Left kidney (tissue), 2 donors: ENCODE measurements around the gene METTL23. TPM values are rescaled to one million over a fixed set of nuclear protein-coding genes. Genes with fewer than 3 reads are reported as not detected.
"Not testable (repeated sequence)": the region's sequence is repeated elsewhere in the genome, so short reads cannot be mapped to it uniquely, and the experiment has no call there.

Source experiments
- DNase-seq: peaks from one replicate; pipeline ENCODE4 v3.0.0-alpha.2; 2013
- polyA plus RNA-seq: library from polyadenylated mRNA; unstranded; fragments of 120-200 nt; gene quantifications from one replicate; pipeline ENCODE4 v1.2.1, GENCODE V29; 2013; ENCODE audit not compliant: insufficient read length

The METTL23 gene
- polyA plus RNA-seq, 1 donor = 40.6 TPM

GRCh38 chr17:76691379-76692191 is 35.1 kb upstream of the METTL23 start:
- DNase-seq = no peak

- DNase-seq = no peak
Observed at GRCh38 chr17:76695059-76695831, 31.4 kb upstream of the METTL23 start.

DNA sequence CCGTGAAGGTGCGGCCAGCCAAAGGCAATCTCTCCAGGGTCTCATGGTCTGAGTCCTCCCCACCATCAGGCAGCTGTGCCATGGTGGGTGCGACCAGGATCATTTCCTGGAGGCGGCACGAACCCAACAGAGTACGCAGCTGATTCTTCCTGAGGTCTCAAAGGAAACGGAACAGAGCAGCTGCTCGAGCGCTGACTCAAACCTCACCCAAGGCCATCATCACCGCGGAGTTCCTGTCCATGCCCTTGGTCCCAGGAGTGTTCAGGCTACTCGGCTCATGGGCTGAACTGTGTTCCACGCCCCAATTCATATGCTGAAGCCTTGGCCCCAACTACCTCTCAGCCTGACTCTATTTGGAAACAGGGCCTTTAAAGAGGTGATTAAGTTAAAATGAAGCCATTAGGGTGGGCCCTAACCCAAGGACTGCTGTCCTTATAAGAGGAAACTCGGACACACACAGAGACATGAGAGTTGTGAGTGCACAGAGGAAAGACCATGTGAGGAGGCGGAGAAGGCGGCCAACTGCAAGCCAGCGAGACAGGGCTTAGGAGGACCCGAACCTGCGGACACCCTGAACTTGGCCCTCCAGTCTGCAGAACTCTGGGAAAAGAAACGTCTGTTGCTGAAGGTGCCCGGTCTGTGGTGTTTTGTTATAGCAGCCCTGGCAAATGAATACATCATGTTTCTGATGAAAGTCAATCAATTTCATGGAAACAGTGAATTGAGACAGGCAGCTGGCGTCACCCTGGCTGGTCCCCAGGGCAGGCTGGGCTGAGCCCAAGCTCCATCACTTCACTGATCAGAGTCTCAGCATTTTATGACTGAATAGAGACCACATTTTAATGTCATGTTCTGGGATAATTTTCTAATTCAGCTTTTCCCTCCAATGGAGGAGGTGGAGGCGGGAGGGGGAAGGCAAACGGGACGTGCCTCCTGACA is 29.6 kb upstream of the METTL23 start:
- DNase-seq = no peak

DNA sequence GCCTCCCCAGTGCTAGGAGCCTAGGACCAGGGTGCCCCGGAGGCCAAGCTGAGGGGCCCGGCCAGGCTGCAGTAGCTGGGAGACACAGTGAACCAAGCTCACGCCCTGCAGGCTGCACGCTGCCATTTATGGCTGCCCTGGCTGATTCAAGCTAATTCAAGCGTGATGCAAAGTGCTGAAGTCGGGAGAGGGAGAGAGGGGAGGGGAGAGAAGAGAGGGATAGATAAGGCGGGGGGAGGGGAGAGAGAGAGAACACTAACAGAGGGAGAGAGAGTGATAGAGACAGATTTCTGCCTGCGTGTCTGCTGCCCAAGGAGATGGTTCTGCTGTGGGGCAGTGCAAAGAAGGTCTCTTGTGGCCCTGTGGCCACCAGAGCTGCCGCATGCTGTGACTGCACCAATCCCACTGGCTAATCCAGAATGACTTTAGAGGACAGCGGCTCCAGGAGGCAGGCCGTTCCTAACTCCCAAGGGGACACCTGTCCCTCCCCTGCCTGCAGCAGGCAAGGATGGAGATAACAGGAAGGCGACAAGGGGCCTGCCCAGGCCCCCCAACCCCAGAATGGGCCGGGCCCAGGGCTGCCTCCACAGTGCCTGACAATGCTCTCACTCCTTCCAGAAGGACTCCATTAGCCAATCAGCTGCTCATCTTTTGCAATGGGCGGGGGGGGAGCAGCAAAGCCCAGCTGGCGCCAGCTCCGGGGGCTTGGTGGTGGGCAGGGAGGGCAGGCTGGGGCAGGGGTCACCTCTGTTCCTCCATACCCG is 28.8 kb upstream of the METTL23 start:
- DNase-seq = no peak

DNA sequence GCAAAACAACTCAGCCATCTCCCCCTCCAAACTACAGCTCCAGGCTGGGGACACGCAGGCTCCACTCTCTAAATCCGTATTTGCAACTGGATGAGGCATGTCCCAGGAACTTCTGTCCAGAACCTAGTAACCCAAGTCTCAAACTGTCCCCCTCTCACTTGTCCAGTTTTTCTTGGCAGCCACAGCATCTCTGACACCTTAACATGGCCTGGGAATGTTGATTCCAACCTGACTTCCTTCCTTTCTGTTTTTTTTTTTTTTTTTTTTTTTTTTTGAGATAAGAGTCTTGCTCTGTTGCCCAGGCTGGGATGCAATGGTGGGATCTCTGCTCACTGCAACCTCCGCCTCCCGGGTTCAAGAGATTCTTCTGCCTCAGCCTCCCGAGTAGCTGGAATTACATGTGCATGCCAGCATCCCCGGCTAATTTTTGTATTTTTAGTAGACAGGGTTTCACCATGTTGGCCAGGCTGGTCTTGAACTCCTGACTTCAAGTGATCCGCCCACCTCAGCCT is 28.1 kb upstream of the METTL23 start:
- DNase-seq = not testable (repeated sequence)

- DNase-seq = no peak
Observed at GRCh38 chr17:76700270-76700616, 26.4 kb upstream of the METTL23 start.

GRCh38 chr17:76700617-76701470 is 25.8 kb upstream of the METTL23 start:
- DNase-seq = no peak

- no peak for DNase-seq
Observed at GRCh38 chr17:76701471-76701967, 25.1 kb upstream of the METTL23 start.

- no peak for DNase-seq
Observed at GRCh38 chr17:76702076-76702475, 24.6 kb upstream of the METTL23 start.

DNA sequence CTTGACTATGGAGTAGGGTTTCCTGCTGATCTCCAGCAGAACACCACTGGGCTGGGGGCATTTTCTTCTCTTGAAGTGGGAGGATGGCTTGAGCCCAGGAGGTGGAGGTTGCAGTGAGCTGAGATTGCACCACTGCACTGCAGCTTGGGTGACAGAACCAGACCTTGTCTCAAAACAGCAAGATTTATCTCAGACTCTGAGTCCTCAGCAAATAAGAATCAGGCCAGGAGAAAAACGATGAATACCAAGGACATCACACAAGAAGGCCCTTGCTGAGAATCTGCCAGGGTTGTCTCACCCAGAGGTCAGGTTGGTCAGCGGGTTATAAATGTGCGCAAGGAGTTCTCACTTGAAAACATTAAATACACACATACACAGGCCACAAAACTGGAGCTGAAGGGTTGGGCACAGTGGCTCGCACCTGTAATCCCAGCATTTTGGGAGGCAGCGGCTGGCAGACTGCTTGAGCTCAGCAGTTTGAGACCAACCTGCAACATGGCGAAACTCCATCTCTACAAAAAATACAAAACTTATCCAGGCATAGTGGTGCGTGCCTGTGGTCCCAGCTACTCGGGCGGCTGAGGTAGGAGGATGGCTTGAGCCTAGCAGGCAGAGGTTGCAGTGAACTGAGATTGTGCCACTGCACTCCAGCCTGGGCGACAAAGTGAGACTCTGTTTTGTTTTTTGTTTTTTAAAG is 23.6 kb upstream of the METTL23 start:
- DNase-seq = no peak

- DNase-seq = no peak
Observed at GRCh38 chr17:76704805-76705204, 21.8 kb upstream of the METTL23 start.

- no peak for DNase-seq
Observed at GRCh38 chr17:76706817-76707216, 19.8 kb upstream of the METTL23 start.

DNA sequence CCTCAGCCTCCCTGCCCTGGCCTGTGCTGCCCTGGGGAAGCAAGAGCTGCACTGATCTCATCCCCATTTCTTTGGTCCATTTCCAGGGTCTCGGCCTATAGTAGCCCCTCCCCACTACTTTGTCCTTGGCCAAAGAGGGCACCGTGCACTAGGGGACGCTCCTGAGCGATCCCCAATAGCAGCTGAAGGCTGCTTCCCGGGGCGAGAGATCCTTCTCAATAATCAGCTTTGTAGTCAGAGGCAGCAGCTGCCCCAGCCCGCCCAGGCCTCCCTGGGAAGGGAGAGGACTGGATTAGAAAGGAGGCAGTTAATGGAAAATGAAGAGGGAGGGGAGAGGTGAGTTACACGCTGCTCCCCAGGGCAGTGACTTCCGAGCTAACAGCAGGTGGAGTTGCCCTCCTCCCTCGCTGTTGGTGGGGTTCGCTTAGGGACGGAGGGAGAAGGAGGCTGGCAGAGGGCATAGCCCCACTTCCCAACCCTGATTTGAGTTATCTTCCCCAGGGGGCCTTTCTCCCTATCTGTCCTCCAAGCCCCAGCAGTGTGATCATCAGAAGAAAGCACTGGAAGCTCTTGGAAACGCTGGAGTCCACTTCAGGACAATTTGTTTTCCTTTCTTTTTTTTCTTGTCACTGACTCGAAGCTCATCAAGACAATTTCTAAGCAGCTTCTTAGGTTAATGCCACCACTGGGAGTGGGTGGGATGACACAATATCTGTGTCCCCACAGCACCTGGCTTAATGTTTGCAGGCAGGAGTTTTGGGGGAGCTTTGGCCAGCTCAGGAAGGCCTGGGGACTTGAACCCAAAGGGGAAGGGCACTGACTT is 18.4 kb upstream of the METTL23 start:
- DNase-seq = no peak

- peak; percentile 83 for DNase-seq
Observed at GRCh38 chr17:76709077-76709950, 17.3 kb upstream of the METTL23 start.

GRCh38 chr17:76709951-76710862 is 16.4 kb upstream of the METTL23 start:
- not testable (repeated sequence) for DNase-seq

GRCh38 chr17:76710863-76711611 is 15.6 kb upstream of the METTL23 start, which contains the start of gene MXRA7:
Gene MXRA7 (minus strand): TSS chr17:76710965. CDS start chr17:76710946, 19 bp downstream.
- DNase-seq = no peak
